HG03342 (cell line): ENCODE results near the gene PRSS53.
"Not testable (repeated sequence)": the region's sequence is repeated elsewhere in the genome, so short reads cannot be mapped to it uniquely, and the experiment has no call there.

Experiments
- ATAC-seq: cut with Tn5 transposase; IDR thresholded peaks from one replicate; pipeline ENCODE4 v1.9.1; 2021; ENCODE audit warnings: mild to moderate bottlenecking, moderate library complexity; ENCODE audit not compliant: unreplicated experiment

The PRSS53 gene

DNA sequence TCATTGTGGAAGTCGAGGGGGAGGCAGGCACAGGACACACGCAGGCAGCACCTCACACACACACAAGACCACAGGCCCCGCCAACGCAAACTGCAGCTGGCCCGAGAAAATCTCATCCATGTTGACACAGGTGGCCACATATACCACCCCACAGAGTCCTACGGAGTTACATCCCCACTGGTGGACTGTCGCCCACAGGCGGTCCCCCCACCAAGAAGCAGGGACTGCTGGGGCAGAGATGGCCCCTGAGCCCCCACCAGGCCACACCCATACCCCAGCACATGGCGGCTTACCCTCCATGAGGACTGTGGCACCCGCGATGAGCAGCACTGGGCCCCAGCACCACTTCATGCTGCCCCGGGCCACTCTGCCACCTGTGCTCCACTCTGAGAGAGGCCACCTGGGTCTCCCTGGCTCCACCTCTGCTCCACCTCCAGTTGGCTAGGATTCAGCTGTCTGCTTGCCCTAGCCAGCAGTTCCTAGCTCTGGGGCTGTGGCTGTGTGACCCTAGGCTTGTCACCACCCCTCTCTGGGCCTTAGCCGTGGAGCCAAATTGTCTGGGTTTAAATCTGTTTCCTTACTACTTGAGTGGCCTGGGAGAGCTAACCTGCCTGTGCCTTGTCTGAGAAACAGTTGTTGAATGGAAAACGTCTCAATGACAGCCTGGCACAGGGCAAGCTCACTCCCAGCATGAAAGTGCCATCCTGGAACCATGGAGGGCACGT is at the start of gene PRSS53:
Gene PRSS53, minus strand, starts transcription at position 485 of the 725 bp plus-strand sequence. Its CDS starts 134 bp downstream, at position 351.
- ATAC-seq = no peak

DNA sequence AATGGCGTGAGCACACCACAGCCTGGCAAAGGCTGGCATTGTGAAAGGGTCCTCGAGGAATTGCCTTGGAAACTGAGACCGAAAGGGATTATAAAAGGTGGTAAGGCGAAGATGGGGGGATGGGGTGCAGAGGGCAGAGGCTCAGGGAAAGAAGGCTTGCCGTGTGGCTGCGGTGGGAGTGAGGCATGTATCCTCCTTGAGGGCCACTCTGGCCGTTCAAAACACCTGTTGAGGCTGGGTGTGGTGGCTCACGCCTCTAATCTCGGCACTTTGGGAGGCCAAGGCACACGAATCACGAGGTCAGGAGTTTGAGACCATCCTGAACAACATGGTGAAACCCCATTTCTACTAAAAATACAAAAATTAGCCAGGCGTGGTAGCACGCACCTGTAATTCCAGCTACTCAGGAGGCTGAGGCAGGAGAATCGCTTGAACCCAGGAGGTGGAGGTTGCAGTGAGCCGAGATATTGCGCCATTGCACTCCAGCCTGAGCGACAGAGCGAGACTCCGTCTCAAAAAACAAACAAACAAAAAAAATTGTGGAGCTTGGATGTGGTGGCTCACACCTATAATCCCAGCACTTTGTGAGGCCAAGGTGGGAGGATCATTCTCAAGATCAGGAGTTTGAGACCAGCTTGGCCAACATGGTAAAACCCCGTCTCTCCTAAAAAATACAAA is 48.2 kb upstream of the PRSS53 start:
- not testable (repeated sequence) for ATAC-seq

DNA sequence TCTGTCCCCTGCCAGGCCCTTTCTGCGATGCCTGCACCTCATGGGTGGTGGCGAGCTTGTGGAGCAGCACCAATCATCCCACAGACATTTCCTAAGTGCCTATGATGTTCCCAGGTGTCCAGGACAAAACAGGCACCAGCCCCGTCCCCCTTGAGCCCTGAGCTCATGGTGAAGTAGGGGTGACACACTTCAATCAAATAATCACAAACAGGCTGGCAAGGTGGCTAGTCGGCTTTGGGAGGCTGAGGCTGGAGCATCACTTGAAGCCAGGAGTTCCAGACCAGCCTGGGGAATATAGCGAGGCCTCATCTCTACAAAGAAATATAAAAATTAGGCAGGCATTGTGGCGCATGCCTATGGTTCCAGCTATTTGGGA is 47.5 kb upstream of the PRSS53 start:
- ATAC-seq = no peak

DNA sequence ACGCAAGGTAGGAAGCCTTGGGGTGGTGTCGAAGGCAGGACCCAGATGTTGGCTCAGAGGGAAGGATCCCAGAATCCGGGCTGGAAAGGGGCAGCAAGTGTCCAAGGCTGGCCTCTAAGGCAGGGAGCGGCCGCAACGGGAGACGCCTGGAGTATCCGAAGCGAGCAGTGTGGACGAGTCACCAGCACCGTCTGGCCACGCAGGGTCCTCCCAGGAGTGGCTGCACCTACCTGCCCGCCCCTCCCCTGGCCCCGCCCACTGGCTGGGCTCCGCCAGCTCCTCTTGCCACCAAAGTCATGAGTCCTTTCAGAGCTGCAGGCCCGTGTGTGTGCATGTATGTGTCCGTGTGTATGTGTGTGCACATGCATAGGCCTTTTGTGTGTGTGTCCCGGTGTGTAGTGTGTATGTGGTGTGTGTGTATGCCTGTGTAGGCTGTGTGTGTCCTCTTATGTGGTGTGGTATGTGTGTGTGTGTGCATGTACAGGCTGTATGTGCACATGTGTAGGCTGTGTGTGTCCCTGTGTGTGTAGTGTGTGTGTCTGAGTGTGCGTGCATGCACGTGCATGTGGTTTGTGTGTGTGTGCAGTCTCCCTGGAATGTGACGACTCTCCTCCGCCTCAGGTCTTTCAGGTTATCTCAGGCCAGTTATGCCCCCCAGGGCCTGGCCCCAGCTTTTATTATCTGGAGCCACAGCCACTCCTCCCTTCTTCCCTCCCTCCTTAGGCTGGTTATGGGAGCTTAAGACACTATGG is 47.0 kb upstream of the PRSS53 start, which contains the start of gene PRSS8:
Gene PRSS8, minus strand, starts transcription at position 193 of the 752 bp plus-strand sequence. CDS start 229 bp downstream, outside the sequence.
- no peak for ATAC-seq

DNA sequence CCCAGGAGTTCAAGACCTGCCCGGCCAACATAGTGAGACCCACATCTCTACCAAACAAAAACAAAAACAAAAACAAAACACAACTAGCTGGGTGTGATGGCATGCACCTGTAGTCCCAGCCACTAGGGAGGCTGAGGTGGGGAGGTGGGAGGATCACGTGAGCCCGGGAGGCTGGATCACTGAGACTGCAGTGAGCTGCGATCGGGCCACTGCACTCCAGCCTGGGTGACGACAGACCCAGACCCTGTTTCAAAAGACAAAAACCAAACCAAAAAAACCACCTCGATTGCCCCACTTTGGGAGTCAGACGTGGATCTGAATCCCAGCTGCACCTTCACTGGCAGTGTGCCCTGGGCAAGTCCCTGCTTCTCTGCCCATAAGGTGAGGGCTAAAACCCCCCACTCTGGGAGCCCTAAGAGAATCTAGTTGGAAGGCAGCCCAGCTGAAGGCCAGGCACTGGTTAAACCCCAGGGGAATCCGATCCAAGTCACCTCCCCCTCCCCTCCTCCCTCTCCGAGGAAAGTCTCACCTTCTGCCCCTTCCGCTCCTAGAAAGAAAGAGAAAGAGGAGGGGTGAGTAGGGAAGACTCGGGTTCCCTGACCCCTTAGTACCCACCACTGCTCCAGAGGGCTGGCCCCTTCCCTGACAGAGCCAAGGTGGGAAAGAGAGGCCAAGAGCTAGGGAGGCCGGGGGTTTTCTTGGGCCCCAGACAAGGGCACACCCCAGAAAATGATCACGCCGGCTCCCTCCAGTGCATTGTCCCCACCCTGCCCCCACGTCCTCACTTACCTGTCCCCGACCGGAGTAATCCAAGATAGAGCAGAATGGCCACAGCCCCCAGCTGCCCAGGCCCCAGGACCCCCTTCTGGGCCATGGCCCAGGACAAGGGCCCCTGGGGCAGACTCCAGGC is 46.1 kb upstream of the PRSS53 start:
- ATAC-seq = no peak

DNA sequence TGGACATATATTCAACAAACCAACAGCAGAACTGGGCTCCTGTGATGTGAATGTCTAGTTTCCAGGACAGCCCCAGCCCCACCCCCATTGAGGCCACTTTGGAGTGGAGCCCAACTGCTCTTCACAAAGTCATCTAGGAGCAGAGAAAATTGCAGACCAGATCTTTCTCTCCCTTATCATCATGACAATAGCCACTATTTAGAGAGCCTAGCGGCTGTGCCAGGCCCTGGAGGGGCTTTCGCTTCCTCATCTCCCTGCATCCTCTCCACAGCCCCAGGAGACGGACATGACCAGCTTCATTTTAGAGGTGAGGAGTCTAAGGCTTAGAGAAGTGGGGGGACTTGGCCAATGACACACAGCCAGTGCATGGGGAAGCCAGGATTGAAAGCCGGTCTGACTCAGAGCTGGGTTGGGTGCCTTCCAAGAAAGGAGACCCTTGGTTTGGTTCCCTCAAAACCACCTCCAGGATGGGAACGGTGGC is 45.4 kb upstream of the PRSS53 start:
- no peak for ATAC-seq

DNA sequence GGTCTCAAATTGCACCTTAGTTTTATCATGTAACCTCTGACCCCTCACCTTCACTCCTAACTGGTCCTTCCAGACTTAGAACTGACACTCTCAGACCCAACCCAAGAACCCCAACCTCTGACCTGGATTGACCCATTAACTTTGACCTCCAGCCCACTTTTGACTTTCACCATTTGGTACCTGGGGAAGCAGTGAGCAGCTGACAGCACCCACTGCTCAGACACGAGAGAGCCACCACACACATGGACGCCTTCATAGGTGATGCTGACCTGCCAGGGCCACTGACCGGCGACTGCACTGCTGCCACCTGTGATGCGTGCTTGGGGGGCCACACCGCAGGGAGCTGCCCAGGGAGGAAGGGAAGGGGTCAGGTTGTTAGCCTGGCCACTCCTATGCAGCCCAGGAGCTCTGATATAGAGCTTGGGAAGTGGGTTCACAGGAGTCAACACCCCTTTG is 44.3 kb upstream of the PRSS53 start:
- ATAC-seq = no peak

DNA sequence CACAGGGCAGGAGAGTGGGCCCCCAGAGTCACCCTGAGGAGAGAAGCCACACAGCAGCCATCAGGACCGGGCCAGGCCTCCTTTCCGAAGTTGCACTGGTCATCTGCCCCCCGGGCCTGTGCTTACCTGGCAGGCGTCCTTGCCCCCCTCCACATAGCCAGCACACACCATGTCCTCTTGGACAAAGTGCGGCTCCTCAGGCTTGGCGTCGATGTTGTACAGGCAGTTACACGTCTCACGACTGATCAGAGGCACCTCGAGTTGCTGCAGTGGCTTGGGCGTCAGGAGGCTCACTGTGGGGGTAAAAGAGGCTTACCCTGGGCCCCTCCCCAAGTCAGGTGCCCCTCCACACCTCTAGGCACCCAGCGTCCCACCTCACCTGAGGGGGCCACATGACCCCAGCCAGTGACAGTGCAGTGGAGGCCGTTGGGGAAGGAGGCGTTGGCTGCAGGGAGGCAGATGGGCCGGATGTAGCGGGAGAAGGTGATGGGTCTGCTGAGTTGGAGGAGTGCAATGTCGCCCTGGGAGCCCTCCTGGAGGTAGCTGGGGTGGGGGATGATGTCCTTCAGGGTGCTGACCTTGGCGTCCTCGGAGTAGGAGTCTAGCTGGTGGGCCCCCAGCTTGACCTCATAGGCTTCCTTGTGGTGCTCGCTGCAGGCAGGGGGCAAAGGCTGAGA is 43.7 kb upstream of the PRSS53 start:
- ATAC-seq = no peak

DNA sequence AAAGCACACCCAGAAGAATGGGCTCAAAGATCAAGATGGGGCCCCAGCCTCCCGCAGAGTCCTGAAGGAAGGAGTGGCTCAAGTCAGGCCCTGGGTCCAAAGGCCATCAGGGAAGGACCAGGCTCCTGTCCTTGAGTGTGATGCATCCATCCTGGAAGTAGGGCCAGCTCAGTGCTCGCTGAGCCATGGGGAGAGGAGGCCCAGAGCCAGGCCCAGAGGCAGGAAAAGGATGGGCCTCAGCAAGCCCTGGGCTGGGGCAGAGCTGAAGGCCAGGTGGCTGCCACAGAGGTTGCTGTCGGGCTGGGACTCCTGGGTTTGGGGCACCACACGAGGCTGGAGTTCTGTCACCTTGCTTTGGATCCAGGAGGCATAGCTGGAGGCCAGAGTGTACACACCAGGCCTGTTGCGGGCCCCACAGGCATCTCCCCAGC is 43.1 kb upstream of the PRSS53 start:
- no peak for ATAC-seq

DNA sequence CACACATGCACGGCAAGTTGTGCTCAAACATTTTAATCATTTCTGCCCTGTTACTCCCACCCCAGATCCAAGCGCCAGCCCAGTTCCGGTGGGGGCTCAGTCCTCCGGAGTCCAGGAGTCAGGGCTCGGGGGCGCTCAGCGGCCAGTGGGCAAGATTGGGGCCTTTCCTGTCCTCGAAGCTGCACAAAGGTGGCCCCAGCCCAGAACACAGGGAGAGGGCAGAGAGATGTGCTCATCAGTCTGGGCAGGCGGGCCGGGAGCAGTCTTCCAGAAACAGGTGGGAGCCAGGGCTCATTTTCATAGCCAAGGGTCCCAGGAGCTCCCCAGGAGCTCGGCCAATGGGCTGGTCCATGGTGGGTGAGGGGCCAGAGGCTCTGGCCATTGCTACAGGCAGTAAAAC is 42.7 kb upstream of the PRSS53 start:
- ATAC-seq = no peak

DNA sequence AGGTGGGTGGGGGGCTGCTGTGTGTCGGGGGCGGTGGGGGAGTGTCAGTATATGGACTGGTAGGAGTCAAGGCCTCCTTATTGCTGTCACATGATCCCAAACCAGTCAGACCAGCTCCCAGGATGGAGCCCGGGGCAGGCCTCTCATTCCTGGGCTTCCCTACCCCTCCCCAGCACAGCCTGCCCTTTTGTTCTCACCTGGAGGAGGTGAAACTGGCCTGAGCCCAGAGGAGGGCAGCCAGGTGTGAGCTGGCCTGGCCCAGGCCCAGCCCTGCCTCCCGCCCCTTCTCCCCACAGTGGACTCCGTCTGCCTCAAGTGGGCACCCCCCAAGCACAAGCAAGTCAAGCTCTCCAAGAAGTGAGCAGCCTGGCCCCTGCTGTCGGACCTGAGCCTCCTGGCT is 42.2 kb upstream of the PRSS53 start:
- no peak for ATAC-seq

DNA sequence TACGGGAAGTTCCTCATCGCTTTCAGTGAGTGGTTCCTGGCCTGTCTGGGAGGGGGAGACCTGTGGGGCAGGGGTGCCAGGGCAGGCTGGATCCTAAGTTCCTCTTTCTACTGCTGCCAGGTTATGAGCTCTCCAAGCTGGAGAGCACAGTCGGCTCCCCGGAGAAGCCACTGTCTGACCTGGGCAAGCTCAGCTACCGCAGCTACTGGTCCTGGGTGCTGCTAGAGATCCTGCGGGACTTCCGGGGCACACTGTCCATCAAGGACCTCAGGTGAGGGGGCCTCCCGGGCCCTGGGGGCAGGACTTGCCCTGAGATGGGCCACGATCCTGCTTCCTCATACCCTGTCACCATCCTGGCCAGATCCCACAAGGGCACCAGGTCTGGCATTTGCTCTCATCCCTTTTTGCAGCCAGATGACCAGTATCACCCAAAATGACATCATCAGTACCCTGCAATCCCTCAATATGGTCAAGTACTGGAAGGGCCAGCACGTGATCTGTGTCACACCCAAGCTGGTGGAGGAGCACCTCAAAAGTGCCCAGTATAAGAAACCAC is 41.7 kb upstream of the PRSS53 start:
- ATAC-seq = no peak

DNA sequence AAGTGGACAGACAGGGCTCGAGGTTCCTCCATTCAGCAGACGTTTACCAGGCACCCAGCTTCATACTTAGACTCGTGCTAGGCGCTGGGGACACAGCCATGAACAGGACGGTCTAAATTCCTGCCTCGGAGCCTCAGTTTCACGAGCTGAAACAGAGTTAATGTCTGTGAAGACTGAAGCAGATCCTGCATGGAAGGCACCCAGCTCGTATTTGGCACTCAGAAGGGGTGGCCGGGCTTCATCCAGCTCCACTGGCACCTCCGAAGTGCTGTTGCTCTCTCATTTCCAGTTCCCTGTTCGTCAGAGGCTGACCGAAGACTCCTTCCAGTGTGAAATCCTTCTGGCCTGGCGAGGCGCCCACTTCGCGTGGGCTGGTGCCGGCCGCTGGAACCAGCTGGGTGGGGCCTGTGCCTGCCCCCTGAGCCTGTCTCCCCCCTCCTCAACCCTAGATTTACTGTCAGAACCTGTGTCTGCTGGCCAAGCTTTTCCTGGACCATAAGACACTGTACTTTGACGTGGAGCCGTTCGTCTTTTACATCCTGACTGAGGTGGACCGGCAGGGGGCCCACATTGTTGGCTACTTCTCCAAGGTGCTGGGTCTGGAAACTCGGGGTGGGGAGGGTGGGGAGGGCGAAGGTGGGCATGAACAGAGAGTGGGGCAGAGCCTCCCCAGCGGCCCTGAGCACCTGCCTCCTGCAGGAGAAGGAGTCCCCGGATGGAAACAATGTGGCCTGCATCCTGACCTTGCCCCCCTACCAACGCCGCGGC is 41.0 kb upstream of the PRSS53 start:
- no peak for ATAC-seq

DNA sequence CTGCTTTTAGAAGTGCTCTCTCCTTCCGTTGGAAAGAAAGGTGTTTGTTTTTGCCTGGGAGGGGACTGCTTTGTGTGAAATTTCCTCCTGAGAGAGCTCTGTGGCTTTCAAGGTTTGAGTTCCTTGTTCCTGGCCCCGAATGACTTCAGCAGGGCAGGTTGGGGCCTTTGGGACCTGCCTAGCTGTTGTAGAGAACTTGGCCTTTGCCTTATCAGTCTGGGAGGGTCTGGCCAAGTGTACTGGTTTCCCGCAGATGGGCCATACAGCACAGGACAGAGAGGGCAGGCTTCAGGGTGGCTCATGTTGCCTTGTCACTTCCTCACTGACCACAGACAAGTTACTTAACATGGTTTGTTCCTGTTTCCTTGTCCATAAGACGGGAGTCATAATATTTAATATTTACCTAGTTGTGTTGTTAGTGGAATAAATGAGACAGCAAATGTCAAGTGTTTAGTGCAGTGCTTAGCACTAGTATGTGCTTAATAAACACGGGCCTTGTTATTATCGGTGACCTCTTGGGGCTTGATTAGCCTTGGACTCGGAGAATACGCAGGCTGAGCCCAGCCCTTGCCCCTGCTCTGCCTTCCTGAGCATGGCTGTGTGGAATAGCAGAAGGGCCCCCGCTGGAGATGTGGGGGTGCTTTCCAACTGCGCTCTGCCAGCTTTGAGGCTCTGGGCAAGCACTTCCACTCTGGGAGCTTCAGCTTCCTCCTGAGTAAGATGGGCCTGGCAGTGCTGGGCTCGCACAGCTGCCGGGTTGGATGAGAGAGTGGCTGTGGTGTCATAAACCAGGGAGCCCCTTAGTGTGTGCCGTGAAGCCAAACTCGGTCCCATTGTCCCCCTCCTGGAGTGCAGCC is 40.2 kb upstream of the PRSS53 start:
- ATAC-seq = no peak

DNA sequence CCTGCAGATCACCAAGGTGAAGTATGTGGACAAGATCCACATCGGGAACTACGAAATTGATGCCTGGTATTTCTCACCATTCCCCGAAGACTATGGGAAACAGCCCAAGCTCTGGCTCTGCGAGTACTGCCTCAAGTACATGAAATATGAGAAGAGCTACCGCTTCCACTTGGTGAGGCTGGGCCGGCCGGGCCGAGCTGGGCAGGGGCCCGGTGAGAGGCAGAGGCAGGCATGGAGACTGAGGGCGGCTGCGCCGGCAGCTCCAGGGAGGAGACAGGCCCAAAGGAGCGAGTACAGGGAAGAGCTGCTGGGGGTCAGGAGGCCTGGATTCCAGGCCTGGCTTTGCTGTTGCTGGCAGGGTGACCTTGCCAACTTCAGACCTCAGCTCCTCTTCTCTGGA is 38.4 kb upstream of the PRSS53 start:
- ATAC-seq = no peak

DNA sequence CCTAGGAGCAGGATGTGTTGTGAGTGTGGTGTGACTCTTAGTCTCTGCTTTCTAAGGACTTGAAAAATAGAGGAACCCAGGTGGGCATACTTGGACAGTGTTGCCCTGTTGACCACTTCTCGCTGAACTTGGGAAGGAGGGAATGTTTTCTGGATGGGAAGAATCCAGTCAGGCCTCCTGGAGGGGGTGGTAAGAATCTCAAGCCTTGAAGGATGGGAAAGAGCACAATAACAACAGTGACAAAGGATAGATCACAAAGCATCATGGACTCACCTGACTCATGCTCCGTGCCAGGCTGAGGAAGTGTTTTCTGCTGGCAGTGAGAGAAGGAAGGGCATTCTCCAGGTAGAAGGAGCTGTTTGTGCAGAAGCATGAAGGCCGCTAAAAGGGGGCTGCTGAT is 37.1 kb upstream of the PRSS53 start:
- no peak for ATAC-seq

DNA sequence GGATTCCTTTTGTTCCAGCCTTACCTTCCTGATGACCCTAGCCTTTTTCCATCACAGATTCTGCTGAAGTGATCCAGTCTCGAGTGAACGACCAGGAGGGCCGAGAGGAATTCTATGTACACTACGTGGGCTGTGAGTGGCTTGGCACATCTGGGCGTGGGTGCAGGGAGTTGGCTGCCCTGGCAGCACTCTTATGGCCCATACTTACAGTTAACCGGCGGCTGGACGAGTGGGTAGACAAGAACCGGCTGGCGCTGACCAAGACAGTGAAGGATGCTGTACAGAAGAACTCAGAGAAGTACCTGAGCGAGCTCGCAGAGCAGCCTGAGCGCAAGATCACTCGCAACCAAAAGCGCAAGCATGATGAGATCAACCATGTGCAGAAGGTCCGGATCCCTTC is 31.4 kb upstream of the PRSS53 start:
- ATAC-seq = no peak
